CD14-positive monocyte (primary cell): Measurements from ENCODE around the gene DPP6. TPM values are rescaled to one million over a fixed set of nuclear protein-coding genes. Genes with fewer than 3 reads are reported as not detected.

Experiments
- DNase-seq, 3 donors: peaks; one replicate each; pipeline ENCODE4 v3.0.0-alpha.2; 2011 to 2022
- H2AFZ ChIP-seq: 2 replicates; pipeline ENCODE4 v1.6.0; 2012; ENCODE audit warnings: mild to moderate bottlenecking, low read depth, low read length, inconsistent platforms; ENCODE audit not compliant: insufficient read depth, poor library complexity, severe bottlenecking
- H3K27ac ChIP-seq, 2 donors: 1 replicate in 1 of 2; 2 replicates in 1 of 2; pipeline ENCODE4 v1.5.1; 2012 to 2013; ENCODE audit warnings: low read length in 2 of 2, control low read depth in 1 of 2, inconsistent platforms in 1 of 2, low read depth in 1 of 2, mild to moderate bottlenecking in 1 of 2
- H3K27me3 ChIP-seq, 2 donors: one replicate each; pipeline versions ENCODE4 v1.6.0 to v1.6.1; 2011 to 2013; ENCODE audit warnings: low read length in 2 of 2; ENCODE audit not compliant: control insufficient read depth in 2 of 2, insufficient read depth in 2 of 2
- H3K36me3 ChIP-seq, 2 donors: replicated peaks in 1 of 2; 1 replicate in 1 of 2; 2 replicates in 1 of 2; pipeline versions ENCODE4 v1.5.1 to v1.6.1; 2012 to 2013; ENCODE audit warnings: low read length in 2 of 2, control low read depth in 1 of 2, inconsistent platforms in 1 of 2, mild to moderate bottlenecking in 1 of 2; ENCODE audit not compliant: insufficient read depth in 2 of 2, control insufficient read depth in 1 of 2
- H3K4me1 ChIP-seq, 2 donors: 1 replicate in 1 of 2; 2 replicates in 1 of 2; pipeline versions ENCODE4 v1.5.1 to v1.6.1; 2012 to 2013; ENCODE audit warnings: low read length in 2 of 2, control low read depth in 1 of 2, inconsistent platforms in 1 of 2, mild to moderate bottlenecking in 1 of 2, moderate library complexity in 1 of 2; ENCODE audit not compliant: insufficient read depth in 2 of 2, control insufficient read depth in 1 of 2
- H3K4me2 ChIP-seq: replicated peaks from 2 replicates; pipeline ENCODE3; 2012; ENCODE audit warnings: low read length, moderate library complexity, mild to moderate bottlenecking; ENCODE audit not compliant: poor library complexity, severe bottlenecking; ENCODE audit errors: extremely low read depth
- H3K4me3 ChIP-seq, 3 experiments: fragments of 200-600 bp in 1 of 3; sonication (generic) in 1 of 3; replicated peaks in 1 of 3; 1 replicate in 2 of 3; 2 replicates in 1 of 3; pipeline ENCODE4 v1.5.1; 2011 to 2013; ENCODE audit warnings: low read length in 3 of 3, mild to moderate bottlenecking in 3 of 3, control low read depth in 2 of 3, low read depth in 2 of 3, inconsistent platforms in 1 of 3, moderate library complexity in 1 of 3
- H3K79me2 ChIP-seq: 2 replicates; pipeline ENCODE4 v1.6.0; 2012; ENCODE audit warnings: mild to moderate bottlenecking, control low read depth, inconsistent platforms, low read length, moderate library complexity; ENCODE audit not compliant: insufficient read depth
- H3K9ac ChIP-seq: 2 replicates; pipeline ENCODE4 v1.6.0; 2017; ENCODE audit warnings: low read length, mild to moderate bottlenecking; ENCODE audit not compliant: insufficient read depth, poor library complexity, severe bottlenecking
- H3K9me3 ChIP-seq, 2 donors: replicated peaks in 1 of 2; 1 replicate in 1 of 2; 2 replicates in 1 of 2; pipeline versions ENCODE4 v1.5.1 to v1.6.1; 2012 to 2013; ENCODE audit warnings: low read length in 2 of 2, control low read depth in 1 of 2; ENCODE audit not compliant: control insufficient read depth in 1 of 2, insufficient read depth in 1 of 2
- H4K20me1 ChIP-seq: 2 replicates; pipeline ENCODE4 v1.6.0; 2012; ENCODE audit warnings: mild to moderate bottlenecking, low read length, control low read depth, moderate library complexity; ENCODE audit not compliant: insufficient read depth
- H3K27ac Mint-ChIP-seq, 7 donors: one replicate each; pipeline ENCODE4 v1.8.0; 2020; ENCODE audit warnings: mild to moderate bottlenecking in 7 of 7, mixed read lengths in 7 of 7, moderate library complexity in 6 of 7, inconsistent platforms in 2 of 7
- H3K27me3 Mint-ChIP-seq, 3 donors: one replicate each; pipeline ENCODE4 v1.8.0; 2021 to 2022; ENCODE audit warnings: low read depth in 3 of 3, mild to moderate bottlenecking in 3 of 3, mixed read lengths in 3 of 3, moderate library complexity in 3 of 3, inconsistent platforms in 1 of 3
- H3K36me3 Mint-ChIP-seq, 2 donors: one replicate each; pipeline ENCODE4 v1.8.0; 2020; ENCODE audit warnings: mixed read lengths in 2 of 2, inconsistent platforms in 1 of 2, mild to moderate bottlenecking in 1 of 2
- H3K4me1 Mint-ChIP-seq: one replicate; pipeline ENCODE4 v1.8.0; 2020; ENCODE audit warnings: mild to moderate bottlenecking, mixed read lengths
- H3K4me3 Mint-ChIP-seq, 2 donors: one replicate each; pipeline ENCODE4 v1.8.0; 2020; ENCODE audit warnings: mild to moderate bottlenecking in 2 of 2, mixed read lengths in 2 of 2, moderate library complexity in 1 of 2
- H3K9me3 Mint-ChIP-seq, 7 donors: one replicate each; pipeline ENCODE4 v1.8.0; 2020 to 2022; ENCODE audit warnings: mixed read lengths in 7 of 7, mild to moderate bottlenecking in 6 of 7, moderate library complexity in 6 of 7, inconsistent platforms in 2 of 7
- CTCF ChIP-seq: fragments of 200-600 bp; IDR thresholded peaks from one replicate; pipeline ENCODE4 v1.8.0; 2022; ENCODE audit warnings: antibody characterized with exemption, mild to moderate bottlenecking
- WGBS: methylation state at CpG from one replicate; pipeline ENCODE4 v1.1.5; 2013; ENCODE audit warnings: missing lambda C conversion rate; ENCODE audit not compliant: insufficient coverage; 5-methylcytosine and 5-hydroxymethylcytosine counted together
- intact Hi-C, 2 donors: fragments of 100-400 bp; cut with micrococcal nuclease; formaldehyde crosslinking; loops; one replicate each; pipeline versions ENCODE4 v1.15.0 to v1.15.1; 2023
- polyA plus RNA-seq, 3 donors: library from polyadenylated mRNA; depleted of rRNA in 1 of 3; unstranded in 2 of 3; stranded (reverse) in 1 of 3; fragments of 300-500 nt in 2 of 3; fragments of >200 nt in 1 of 3; fragmentation: Illumina TruSeq in 2 of 3; gene quantifications; 1 replicate in 2 of 3; 2 replicates in 1 of 3; pipeline ENCODE4 v1.2.3, GENCODE V29; 2012 to 2021

DPP6 gene
- polyA plus RNA-seq, 3 donors: not detected

GRCh38 chr7:154653281-154653680, 601.1 kb downstream of the DPP6 start:
- WGBS: 100% methylated on average over 1 of the region's 1 CpG
- intact Hi-C loops: no loop called here
- H3K9me3 Mint-ChIP-seq: peaks cover 27 to 52% (median 34%) of the 10 kb centered on the region in 7 donors

GRCh38 chr7:154656618-154657017, 604.4 kb downstream of the DPP6 start:
- Mint-ChIP-seq H3K27me3 (no peaks in the 10 kb centered on the region), H3K9me3 (peaks cover 18 to 37% (median 30%) of the 10 kb centered on the region in 7 donors), H3K27ac (no peak overlapping the region), H3K4me3 (no peak overlapping the region), H3K4me1 (no peaks in the 10 kb centered on the region), H3K36me3 (no peaks in the 10 kb centered on the region)
- 94% methylated on average over 3 of the region's 10 CpGs for WGBS
- H3K4me1 ChIP-seq: no peaks in the 10 kb centered on the region
- no peaks in the 10 kb centered on the region for H3K79me2 ChIP-seq
- no peaks in the 10 kb centered on the region for H4K20me1 ChIP-seq
- no peak overlapping the region for H3K27ac ChIP-seq
- no peak overlapping the region for H3K9ac ChIP-seq
- DNase-seq: no peak
- no peaks in the 10 kb centered on the region for H3K36me3 ChIP-seq
- no peaks in the 10 kb centered on the region for H3K27me3 ChIP-seq
- no peak for TF ChIP-seq CTCF
- intact Hi-C loops: no loop called here
- no peak overlapping the region for H3K4me3 ChIP-seq
- no peak overlapping the region for H3K4me2 ChIP-seq
- peaks cover 51 to 57% of the 10 kb centered on the region in 2 donors for H3K9me3 ChIP-seq
- no peak overlapping the region for H2AFZ ChIP-seq

More at GRCh38 chr7:154653281-154653680, 601.1 kb downstream of the DPP6 start:
- H3K27ac ChIP-seq: no peak overlapping the region
- no peak overlapping the region for H3K4me3 ChIP-seq
- no peak overlapping the region for H3K9ac ChIP-seq
- no peaks in the 10 kb centered on the region for H3K36me3 ChIP-seq
- no peak for TF ChIP-seq CTCF
- H3K27ac Mint-ChIP-seq: no peak overlapping the region
- H3K79me2 ChIP-seq: no peaks in the 10 kb centered on the region
- peaks cover 62 to 68% of the 10 kb centered on the region in 2 donors for H3K9me3 ChIP-seq
- H4K20me1 ChIP-seq: no peaks in the 10 kb centered on the region
- H3K4me1 Mint-ChIP-seq: no peaks in the 10 kb centered on the region
- no peak overlapping the region for H2AFZ ChIP-seq
- no peak for DNase-seq
- H3K36me3 Mint-ChIP-seq: no peaks in the 10 kb centered on the region
- H3K4me1 ChIP-seq: no peaks in the 10 kb centered on the region
- H3K4me2 ChIP-seq: no peak overlapping the region
- no peak overlapping the region for H3K4me3 Mint-ChIP-seq
- peaks cover 0 to 4% (median 0%) of the 10 kb centered on the region in 3 donors for H3K27me3 Mint-ChIP-seq
- no peaks in the 10 kb centered on the region for H3K27me3 ChIP-seq
